Measurements from ENCODE around the gene UBL7.

DNA sequence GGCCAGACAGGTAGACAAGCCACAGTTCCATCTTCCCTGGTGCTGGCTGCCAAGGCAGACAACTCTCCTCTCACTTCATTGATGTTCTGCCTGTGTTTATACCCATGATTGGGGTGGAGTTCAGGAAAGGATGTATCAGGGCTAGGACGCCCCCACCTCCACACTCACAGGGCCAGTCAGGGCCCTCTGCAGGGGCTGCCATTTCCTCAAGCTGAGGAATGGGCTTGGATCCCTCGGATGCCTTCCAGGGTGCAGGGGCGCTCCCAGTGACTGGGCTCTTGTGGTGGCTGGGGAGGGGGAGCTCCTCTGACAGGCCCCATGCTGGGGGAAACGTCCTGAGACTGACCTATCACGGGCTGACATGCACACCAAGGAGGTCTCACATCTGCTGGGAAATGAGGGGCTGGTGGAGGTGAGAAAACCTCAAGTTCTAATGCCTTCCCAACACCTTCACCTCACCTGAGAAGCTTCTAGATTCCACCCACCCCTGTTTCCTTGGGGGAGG is 58.6 kb downstream of the UBL7 start:
- no peak for TF ChIP-seq POLR2AphosphoS5 (IDR thresholded peaks at IDR 0.05)
- TF ChIP-seq, protein P1, sequence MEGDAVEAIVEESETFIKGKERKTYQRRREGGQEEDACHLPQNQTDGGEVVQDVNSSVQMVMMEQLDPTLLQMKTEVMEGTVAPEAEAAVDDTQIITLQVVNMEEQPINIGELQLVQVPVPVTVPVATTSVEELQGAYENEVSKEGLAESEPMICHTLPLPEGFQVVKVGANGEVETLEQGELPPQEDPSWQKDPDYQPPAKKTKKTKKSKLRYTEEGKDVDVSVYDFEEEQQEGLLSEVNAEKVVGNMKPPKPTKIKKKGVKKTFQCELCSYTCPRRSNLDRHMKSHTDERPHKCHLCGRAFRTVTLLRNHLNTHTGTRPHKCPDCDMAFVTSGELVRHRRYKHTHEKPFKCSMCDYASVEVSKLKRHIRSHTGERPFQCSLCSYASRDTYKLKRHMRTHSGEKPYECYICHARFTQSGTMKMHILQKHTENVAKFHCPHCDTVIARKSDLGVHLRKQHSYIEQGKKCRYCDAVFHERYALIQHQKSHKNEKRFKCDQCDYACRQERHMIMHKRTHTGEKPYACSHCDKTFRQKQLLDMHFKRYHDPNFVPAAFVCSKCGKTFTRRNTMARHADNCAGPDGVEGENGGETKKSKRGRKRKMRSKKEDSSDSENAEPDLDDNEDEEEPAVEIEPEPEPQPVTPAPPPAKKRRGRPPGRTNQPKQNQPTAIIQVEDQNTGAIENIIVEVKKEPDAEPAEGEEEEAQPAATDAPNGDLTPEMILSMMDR (IDR thresholded peaks at IDR 0.05): no peak
- TF ChIP-seq EP300 (IDR thresholded peaks at IDR 0.05; ENCODE audit: low read depth): no peak
